ENCODE measurements around the gene THAP4. TPM values are rescaled to one million over a fixed set of nuclear protein-coding genes. Genes with fewer than 3 reads are reported as not detected.
A peak's percentile ranks its signal among the peaks of the same experiment; 100 is the strongest.

THAP4 gene
- total RNA-seq, 1 donor, result 43.4 TPM

DNA sequence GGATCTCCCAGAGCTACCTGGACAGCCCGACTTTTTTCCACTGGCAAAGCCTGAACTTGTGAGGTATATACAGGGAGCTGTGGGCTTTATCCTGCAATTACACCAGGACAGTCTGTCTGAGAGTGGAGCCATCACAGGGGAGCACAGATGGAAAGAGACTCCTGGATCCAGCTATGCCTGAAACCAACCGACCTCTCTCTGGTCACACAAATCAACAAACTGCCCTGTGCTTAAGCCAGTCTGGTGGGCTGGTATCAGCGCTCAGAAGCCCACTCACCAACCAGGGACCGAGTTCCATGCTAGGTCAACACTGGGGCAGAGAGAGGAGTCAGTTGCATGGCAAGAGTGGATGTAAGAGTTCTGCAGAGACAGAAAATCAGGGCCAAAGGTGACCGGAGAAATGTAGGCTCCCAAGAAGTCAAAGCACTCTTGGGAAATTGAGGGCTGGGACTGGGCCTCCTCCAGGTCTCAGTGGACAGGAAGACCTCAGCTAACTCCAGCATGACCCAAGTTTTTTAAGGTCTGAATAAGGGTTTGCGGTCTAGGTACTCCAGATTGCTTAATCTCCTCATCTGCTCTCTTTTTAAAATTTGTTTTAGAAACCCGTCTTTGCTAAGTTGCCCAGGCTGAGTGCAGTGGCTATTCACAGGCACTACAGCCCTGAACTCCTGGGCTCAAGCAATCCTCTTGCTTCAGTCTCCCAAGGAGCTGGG, 82.2 kb downstream of the THAP4 start:
- no peak overlapping the region for H3K27ac ChIP-seq (ENCODE audit: low read depth, low read length)
- no peaks in the 10 kb centered on the region for H3K9me3 ChIP-seq (ENCODE audit: low read depth, low read length)
- H3K79me2 ChIP-seq (ENCODE audit: insufficient read depth, low read length), result no peaks in the 10 kb centered on the region
- H3K4me3 ChIP-seq (ENCODE audit: insufficient read depth, low read length), result no peak overlapping the region
- H2AFZ ChIP-seq (ENCODE audit: low read length), result no peak overlapping the region
- TF ChIP-seq, protein P1, sequence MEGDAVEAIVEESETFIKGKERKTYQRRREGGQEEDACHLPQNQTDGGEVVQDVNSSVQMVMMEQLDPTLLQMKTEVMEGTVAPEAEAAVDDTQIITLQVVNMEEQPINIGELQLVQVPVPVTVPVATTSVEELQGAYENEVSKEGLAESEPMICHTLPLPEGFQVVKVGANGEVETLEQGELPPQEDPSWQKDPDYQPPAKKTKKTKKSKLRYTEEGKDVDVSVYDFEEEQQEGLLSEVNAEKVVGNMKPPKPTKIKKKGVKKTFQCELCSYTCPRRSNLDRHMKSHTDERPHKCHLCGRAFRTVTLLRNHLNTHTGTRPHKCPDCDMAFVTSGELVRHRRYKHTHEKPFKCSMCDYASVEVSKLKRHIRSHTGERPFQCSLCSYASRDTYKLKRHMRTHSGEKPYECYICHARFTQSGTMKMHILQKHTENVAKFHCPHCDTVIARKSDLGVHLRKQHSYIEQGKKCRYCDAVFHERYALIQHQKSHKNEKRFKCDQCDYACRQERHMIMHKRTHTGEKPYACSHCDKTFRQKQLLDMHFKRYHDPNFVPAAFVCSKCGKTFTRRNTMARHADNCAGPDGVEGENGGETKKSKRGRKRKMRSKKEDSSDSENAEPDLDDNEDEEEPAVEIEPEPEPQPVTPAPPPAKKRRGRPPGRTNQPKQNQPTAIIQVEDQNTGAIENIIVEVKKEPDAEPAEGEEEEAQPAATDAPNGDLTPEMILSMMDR (IDR thresholded peaks at IDR 0.05; ENCODE audit: extremely low read depth, low read depth, low read length), result no peak
- H3K4me1 ChIP-seq (ENCODE audit: insufficient read depth, low read length), result peaks cover 16% of the 10 kb centered on the region
- H3K36me3 ChIP-seq (ENCODE audit: insufficient read depth, low read length), result no peaks in the 10 kb centered on the region
- DNase-seq (ENCODE audit: insufficient read length, low spot score, missing footprints), result peak; percentile 83
- H4K20me1 ChIP-seq (ENCODE audit: insufficient read depth, low read length), result no peaks in the 10 kb centered on the region
- H3K4me2 ChIP-seq (ENCODE audit: insufficient read depth, low read length), result no peak overlapping the region
- peaks cover 2% of the 10 kb centered on the region for H3K27me3 ChIP-seq (ENCODE audit: insufficient read depth, low read length)

DNA sequence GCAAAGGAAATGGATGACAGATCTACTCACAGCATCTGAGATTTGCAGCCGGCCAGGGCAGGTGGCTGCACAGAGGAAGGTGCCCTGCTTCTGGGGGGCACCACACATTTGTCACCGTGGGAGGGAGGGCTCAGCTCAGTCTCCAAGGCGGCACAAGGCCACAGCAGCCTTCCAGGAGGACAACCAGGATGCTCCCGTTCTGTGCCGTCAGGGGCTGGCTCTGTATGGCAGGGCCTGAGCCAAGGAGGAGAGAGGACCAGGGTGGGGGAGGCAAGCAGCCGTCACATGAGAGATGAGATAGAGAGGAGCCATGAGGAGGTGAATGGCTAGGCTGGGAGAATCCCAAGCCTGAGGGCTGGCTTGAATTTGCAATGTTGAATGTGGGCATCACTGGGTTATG, 83.0 kb downstream of the THAP4 start:
- TF ChIP-seq, protein P1 (IDR thresholded peaks at IDR 0.05; ENCODE audit: extremely low read depth, low read depth, low read length), result no peak
- no peaks in the 10 kb centered on the region for H4K20me1 ChIP-seq (ENCODE audit: insufficient read depth, low read length)
- H3K9me3 ChIP-seq (ENCODE audit: low read depth, low read length), result no peaks in the 10 kb centered on the region
- H3K4me2 ChIP-seq (ENCODE audit: insufficient read depth, low read length), result no peak overlapping the region
- no peak overlapping the region for H3K4me3 ChIP-seq (ENCODE audit: insufficient read depth, low read length)
- H3K27me3 ChIP-seq (ENCODE audit: insufficient read depth, low read length), result peaks cover 2% of the 10 kb centered on the region
- no peaks in the 10 kb centered on the region for H3K36me3 ChIP-seq (ENCODE audit: insufficient read depth, low read length)
- DNase-seq (ENCODE audit: insufficient read length, low spot score, missing footprints), result peak; percentile 72
- no peaks in the 10 kb centered on the region for H3K79me2 ChIP-seq (ENCODE audit: insufficient read depth, low read length)
- no peak overlapping the region for H2AFZ ChIP-seq (ENCODE audit: low read length)
- peaks cover 20% of the 10 kb centered on the region for H3K4me1 ChIP-seq (ENCODE audit: insufficient read depth, low read length)
- no peak overlapping the region for H3K27ac ChIP-seq (ENCODE audit: low read depth, low read length)

DNA sequence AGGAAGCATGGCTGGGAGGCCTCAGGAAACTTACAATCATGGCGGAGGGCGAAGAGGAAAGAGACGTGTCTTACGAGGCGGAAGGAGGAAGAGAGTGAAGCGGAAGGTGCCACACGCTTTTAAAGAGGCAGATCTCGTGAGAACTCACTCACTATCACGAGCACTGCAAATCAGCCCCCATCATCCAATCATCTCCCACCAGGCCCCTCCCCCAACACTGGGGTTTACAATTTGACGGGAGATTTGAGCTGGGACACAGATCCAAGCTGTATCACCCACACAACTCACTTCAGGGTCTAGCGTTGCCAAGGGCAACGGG, 83.5 kb downstream of the THAP4 start:
- no peak for DNase-seq (ENCODE audit: insufficient read length, low spot score, missing footprints)
- TF ChIP-seq, protein P1 (IDR thresholded peaks at IDR 0.05; ENCODE audit: extremely low read depth, low read depth, low read length), result no peak
- H3K4me1 ChIP-seq (ENCODE audit: insufficient read depth, low read length), result peaks cover 25% of the 10 kb centered on the region
- H4K20me1 ChIP-seq (ENCODE audit: insufficient read depth, low read length), result no peaks in the 10 kb centered on the region
- peaks cover 2% of the 10 kb centered on the region for H3K27me3 ChIP-seq (ENCODE audit: insufficient read depth, low read length)
- no peaks in the 10 kb centered on the region for H3K9me3 ChIP-seq (ENCODE audit: low read depth, low read length)
- H3K27ac ChIP-seq (ENCODE audit: low read depth, low read length), result no peak overlapping the region
- no peak overlapping the region for H3K4me2 ChIP-seq (ENCODE audit: insufficient read depth, low read length)
- no peaks in the 10 kb centered on the region for H3K79me2 ChIP-seq (ENCODE audit: insufficient read depth, low read length)
- H3K4me3 ChIP-seq (ENCODE audit: insufficient read depth, low read length), result no peak overlapping the region
- H3K36me3 ChIP-seq (ENCODE audit: insufficient read depth, low read length), result no peaks in the 10 kb centered on the region
- no peak overlapping the region for H2AFZ ChIP-seq (ENCODE audit: low read length)

DNA sequence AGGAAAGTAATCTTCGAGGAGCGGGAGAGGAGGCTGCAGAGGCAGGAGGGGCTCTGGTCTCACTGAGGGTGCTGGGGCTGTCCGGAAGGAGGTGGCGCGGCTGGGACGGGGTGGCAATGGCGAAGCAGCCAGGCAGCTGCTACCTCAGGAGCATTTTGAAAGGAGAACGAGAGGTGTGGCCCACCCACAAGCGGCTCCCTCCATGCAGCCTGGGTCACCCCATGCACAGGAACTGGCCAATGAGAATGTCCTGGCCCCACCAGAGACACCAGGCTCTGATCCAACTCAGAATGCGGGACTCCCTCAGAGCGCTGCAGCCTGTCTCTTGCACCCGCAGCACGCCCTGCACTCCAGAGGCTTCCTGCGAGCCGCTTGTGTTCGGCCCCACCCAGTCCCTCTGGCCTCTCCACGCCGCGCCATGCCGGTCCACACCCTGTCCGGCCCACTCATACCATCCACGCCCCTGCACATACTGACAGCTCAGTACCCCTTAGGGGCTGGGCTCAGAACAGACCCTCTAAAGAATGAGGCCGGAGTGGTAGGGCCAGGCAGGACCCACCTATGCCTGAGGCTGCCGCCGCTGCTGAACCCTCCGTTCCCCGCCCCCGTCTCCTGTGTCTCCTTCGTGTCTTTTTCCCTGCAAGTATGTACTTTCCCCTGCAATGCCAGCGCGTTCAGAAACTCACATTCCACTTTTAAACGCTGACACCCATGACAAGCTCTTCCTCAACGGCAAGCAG, 84.8 kb downstream of the THAP4 start:
- Histone ChIP-seq H4K20me1 (ENCODE audit: insufficient read depth, low read length) (no peaks in the 10 kb centered on the region), H3K4me1 (ENCODE audit: insufficient read depth, low read length) (peaks cover 32% of the 10 kb centered on the region), H3K36me3 (ENCODE audit: insufficient read depth, low read length) (no peaks in the 10 kb centered on the region), H3K27ac (ENCODE audit: low read depth, low read length) (no peak overlapping the region), H3K4me3 (ENCODE audit: insufficient read depth, low read length) (no peak overlapping the region), H3K9me3 (ENCODE audit: low read depth, low read length) (no peaks in the 10 kb centered on the region), H2AFZ (ENCODE audit: low read length) (no peak overlapping the region), H3K79me2 (ENCODE audit: insufficient read depth, low read length) (no peaks in the 10 kb centered on the region), H3K4me2 (ENCODE audit: insufficient read depth, low read length) (no peak overlapping the region), H3K27me3 (ENCODE audit: insufficient read depth, low read length) (peaks cover 2% of the 10 kb centered on the region)
- peak; percentile 72 for DNase-seq (ENCODE audit: insufficient read length, low spot score, missing footprints)
- TF ChIP-seq, protein P1 (IDR thresholded peaks at IDR 0.05; ENCODE audit: extremely low read depth, low read depth, low read length), result no peak

Measured in osteoblast (primary cell).